MM.1S (cell line): Measurements from ENCODE around the gene PTCHD1.

ENCODE experiments used
- CTCF ChIP-seq: fragments of 300-600 bp; sonication (generic); IDR thresholded peaks from 2 replicates; pipeline ENCODE4 v1.5.1; 2016; ENCODE audit warnings: antibody characterized with exemption, low read length, mixed read lengths
- EZH2 ChIP-seq: fragments of 300-600 bp; sonication (generic); optimal IDR thresholded peaks from 2 replicates; pipeline ENCODE3; 2017; ENCODE audit warnings: low read depth, mild to moderate bottlenecking, antibody characterized with exemption, low read length, mixed read lengths
- EZH2phosphoT487 ChIP-seq: fragments of 300-600 bp; sonication (generic); IDR thresholded peaks from 2 replicates; pipeline ENCODE4 v1.6.1; 2018; ENCODE audit warnings: antibody characterized with exemption, low read length

- TF ChIP-seq CTCF, result no peak
- TF ChIP-seq EZH2, result no peak
- TF ChIP-seq EZH2phosphoT487, result no peak
These were observed 50.6 kb downstream of the PTCHD1 start for GRCh38 chrX:23385242-23385641.
